GM12874 (cell line): ENCODE data around the gene ZSCAN2.

Experiments used
- TF ChIP-seq, protein P1 (sequence below): IDR thresholded peaks from 2 replicates; pipeline ENCODE4 v1.5.1; 2011; ENCODE audit warnings: low read depth, mild to moderate bottlenecking, control low read depth, low read length, moderate library complexity; ENCODE audit not compliant: insufficient read depth

ZSCAN2 gene

DNA sequence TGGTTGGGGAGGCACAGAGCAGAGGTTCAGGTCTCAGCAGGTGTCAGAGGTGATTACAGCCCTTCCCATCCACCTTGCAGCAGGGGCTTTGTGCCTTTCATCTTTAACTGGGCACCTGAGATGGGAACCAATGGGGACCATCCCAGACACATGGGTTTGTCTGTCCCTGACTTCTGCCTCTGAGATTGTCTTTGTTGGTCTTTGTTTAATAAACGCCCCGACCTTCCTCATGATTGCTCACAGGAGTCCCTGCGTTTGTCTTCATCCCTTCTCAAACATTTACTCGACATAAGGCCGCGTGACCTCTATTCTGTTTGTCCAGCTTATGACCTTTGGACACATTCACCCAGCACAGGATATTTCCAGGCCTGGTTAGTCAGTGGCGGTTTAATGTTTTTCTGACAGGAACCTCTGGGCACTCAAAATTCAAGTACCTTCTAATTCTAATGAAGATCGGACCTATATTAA lies 5.9 kb downstream of the ZSCAN2 start:
- TF ChIP-seq, protein P1, sequence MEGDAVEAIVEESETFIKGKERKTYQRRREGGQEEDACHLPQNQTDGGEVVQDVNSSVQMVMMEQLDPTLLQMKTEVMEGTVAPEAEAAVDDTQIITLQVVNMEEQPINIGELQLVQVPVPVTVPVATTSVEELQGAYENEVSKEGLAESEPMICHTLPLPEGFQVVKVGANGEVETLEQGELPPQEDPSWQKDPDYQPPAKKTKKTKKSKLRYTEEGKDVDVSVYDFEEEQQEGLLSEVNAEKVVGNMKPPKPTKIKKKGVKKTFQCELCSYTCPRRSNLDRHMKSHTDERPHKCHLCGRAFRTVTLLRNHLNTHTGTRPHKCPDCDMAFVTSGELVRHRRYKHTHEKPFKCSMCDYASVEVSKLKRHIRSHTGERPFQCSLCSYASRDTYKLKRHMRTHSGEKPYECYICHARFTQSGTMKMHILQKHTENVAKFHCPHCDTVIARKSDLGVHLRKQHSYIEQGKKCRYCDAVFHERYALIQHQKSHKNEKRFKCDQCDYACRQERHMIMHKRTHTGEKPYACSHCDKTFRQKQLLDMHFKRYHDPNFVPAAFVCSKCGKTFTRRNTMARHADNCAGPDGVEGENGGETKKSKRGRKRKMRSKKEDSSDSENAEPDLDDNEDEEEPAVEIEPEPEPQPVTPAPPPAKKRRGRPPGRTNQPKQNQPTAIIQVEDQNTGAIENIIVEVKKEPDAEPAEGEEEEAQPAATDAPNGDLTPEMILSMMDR: no peak

DNA sequence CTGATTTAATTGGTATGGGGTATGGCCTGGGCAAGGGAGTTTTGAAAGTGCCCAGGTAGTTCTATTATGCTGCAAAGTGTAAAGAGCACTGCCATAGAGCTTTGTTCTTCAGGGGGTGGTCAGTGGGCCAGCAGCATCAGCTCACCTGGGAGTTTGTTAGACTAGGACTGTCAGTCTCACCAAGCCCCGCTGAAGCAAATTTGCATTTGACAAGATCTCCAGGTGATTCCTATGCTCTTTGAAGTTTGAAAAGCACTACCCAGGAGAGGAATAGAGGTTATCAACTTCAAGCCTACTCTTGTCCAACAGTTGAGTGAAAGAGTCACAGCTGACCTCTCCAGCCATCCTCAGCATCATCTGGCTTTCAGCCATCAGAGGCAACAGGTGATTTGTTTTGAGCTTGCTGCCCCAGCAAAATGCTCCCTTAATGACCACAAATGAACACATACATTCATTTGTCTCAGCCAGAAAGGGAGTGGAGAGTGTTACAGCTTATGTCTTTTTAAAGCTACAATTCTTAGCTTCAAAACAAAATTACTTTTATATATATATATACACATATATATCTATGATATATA lies 8.0 kb downstream of the ZSCAN2 start:
- TF ChIP-seq, protein P1: no peak

DNA sequence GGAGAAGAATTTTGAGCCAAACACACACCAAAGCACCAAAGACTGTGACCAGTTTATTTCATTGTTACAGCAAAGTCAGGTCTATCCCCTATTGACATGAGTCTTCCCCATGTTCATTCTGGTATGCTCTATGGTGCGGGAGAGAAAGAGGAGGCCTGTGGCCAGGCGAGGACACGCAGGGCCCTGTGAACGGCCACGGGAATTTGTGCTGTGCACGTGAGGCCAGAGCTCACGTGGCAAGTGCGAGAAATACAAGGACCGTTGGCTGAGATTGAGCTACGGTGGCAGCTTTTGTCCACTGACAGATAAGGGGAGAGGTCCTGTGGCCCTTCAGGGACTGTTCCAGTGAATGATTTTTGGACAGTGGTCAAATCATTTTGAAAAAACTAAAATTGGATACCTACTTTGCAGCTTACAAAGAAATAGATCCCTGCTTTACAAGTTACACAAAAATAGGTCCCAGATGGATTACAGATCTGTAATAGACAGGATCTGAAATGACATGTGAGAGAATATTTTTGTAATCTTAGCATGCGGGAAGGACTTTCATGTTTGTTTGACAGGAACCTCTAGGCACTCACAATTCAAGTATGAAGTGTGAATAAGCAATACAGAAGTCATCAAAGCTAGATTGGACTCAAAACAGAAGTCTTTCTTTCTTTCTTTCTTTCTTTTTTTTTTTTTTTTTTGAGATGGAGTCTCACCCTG lies 9.2 kb downstream of the ZSCAN2 start:
- TF ChIP-seq, protein P1: no peak

DNA sequence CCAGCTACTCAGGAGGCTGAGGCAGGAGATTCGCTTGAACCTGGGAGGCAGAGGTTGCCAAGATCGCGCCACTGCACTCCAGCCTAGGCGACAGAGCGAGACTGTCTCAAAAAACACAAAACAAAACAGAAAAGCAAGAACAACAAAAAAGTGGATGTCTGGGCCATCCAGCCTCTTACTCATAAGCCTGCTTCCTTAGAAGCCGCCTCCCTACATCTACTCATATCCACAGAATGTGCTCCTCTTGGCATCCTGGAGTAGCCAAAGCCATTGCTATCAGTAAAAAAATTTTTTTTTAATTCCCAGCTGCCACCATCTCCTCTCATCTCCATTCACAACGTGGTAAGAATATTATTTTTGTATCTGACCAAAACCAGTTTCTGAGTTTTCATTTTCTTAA lies 10.8 kb downstream of the ZSCAN2 start:
- TF ChIP-seq, protein P1: no peak

- TF ChIP-seq, protein P1: no peak
Measured at GRCh38 chr15:84616235-84616634, 15.4 kb downstream of the ZSCAN2 start.

- TF ChIP-seq, protein P1: no peak
Measured at GRCh38 chr15:84620626-84621025, 19.8 kb downstream of the ZSCAN2 start.

GRCh38 chr15:84621358-84621979 lies 20.7 kb downstream of the ZSCAN2 start:
- TF ChIP-seq, protein P1: no peak
